Parathyroid adenoma (tissue), 2 donors: ENCODE data around the gene MDN1.
"Not testable (repeated sequence)": the region's sequence is repeated elsewhere in the genome, so short reads cannot be mapped to it uniquely, and the experiment has no call there.

Experiments used
- H2AFZ ChIP-seq: fragments of 300-600 bp; sonication (generic); one replicate; pipeline ENCODE4 v1.7.0; 2017; ENCODE audit warnings: antibody characterized with exemption, mild to moderate bottlenecking
- H3K27ac ChIP-seq: fragments of 300-600 bp; sonication (generic); one replicate; pipeline ENCODE4 v1.7.0; 2017
- H3K27me3 ChIP-seq: fragments of 300-600 bp; sonication (generic); one replicate; pipeline ENCODE4 v1.7.0; 2017; ENCODE audit warnings: low read length; ENCODE audit not compliant: control insufficient read depth, insufficient read depth
- H3K36me3 ChIP-seq: fragments of 300-600 bp; sonication (generic); one replicate; pipeline ENCODE4 v1.7.0; 2017; ENCODE audit warnings: low read length; ENCODE audit not compliant: control insufficient read depth, insufficient read depth
- H3K4me1 ChIP-seq: fragments of 300-600 bp; sonication (generic); one replicate; pipeline ENCODE4 v1.7.0; 2017; ENCODE audit warnings: control low read depth
- H3K4me2 ChIP-seq: fragments of 300-600 bp; sonication (generic); one replicate; pipeline ENCODE4 v1.7.0; 2017; ENCODE audit warnings: low read length
- H3K4me3 ChIP-seq: fragments of 300-600 bp; sonication (generic); one replicate; pipeline ENCODE4 v1.7.0; 2017; ENCODE audit warnings: low read depth, low read length
- H3K79me2 ChIP-seq: fragments of 300-600 bp; sonication (generic); one replicate; pipeline ENCODE4 v1.7.0; 2017; ENCODE audit warnings: control low read depth
- H3K9ac ChIP-seq: fragments of 300-600 bp; sonication (generic); one replicate; pipeline ENCODE4 v1.7.0; 2017; ENCODE audit warnings: mild to moderate bottlenecking
- H3K9me3 ChIP-seq: fragments of 300-600 bp; sonication (generic); one replicate; pipeline ENCODE4 v1.7.0; 2017; ENCODE audit warnings: low read length; ENCODE audit not compliant: control insufficient read depth
- TF ChIP-seq, protein P1 (sequence below): fragments of 300-600 bp; sonication (generic); IDR thresholded peaks from one replicate; pipeline ENCODE4 v1.7.0; 2017; ENCODE audit warnings: antibody characterized with exemption, mild to moderate bottlenecking
- donor health status: primary hyperparathyroidism.

Gene MDN1

DNA sequence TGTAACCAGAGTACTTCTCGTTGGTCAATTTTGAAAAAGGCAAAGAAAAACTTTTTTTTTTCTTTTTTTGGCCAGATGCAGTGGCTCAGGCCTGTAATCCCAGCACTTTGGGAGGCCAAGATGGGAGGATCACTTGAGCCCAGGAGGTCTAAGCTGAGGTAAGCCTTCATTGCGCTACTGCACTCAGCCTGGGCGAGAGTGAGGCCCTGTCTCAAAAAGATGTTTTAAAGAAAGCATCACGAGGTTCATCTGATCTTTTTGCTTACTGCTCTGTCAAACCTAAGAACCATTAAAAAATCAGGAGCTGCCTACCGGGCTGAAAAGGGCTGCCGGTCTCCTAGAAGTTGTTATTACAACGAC, 181.7 kb downstream of the MDN1 start:
- H3K4me2 ChIP-seq, result peak overlapping the region; percentile 59
- TF ChIP-seq, protein P1, sequence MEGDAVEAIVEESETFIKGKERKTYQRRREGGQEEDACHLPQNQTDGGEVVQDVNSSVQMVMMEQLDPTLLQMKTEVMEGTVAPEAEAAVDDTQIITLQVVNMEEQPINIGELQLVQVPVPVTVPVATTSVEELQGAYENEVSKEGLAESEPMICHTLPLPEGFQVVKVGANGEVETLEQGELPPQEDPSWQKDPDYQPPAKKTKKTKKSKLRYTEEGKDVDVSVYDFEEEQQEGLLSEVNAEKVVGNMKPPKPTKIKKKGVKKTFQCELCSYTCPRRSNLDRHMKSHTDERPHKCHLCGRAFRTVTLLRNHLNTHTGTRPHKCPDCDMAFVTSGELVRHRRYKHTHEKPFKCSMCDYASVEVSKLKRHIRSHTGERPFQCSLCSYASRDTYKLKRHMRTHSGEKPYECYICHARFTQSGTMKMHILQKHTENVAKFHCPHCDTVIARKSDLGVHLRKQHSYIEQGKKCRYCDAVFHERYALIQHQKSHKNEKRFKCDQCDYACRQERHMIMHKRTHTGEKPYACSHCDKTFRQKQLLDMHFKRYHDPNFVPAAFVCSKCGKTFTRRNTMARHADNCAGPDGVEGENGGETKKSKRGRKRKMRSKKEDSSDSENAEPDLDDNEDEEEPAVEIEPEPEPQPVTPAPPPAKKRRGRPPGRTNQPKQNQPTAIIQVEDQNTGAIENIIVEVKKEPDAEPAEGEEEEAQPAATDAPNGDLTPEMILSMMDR, result no peak
- H3K9ac ChIP-seq, result peak overlapping the region; percentile 83
- H3K9me3 ChIP-seq, result no peaks in the 10 kb centered on the region
- peaks cover 4% of the 10 kb centered on the region for H3K79me2 ChIP-seq
- H2AFZ ChIP-seq, result peak overlapping the region; percentile 93
- H3K36me3 ChIP-seq, result no peaks in the 10 kb centered on the region
- no peaks in the 10 kb centered on the region for H3K27me3 ChIP-seq
- peak overlapping the region; percentile 95 for H3K4me3 ChIP-seq
- H3K4me1 ChIP-seq, result peaks cover 5% of the 10 kb centered on the region
- H3K27ac ChIP-seq, result peak overlapping the region; percentile 94

DNA sequence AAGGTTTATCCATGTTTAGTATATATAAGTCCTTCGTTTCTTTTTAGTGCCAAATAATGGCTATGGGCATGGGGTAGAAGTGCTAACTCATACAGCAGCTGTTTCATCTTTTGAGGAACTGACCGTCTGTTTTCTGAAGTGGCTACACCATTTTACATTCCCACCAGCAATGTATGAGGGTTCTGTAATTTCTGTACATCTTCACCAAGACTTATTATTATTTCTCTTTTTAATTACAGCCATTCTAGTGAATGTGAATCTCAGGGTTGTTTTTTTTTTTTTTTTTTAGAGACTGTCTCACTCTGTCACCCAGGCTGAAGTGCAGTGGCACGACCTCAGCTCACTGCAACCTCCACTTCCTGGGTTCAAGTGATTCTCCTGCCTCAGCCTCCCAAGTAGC, 183.2 kb downstream of the MDN1 start:
- H3K9me3 ChIP-seq, H3K79me2 ChIP-seq, H2AFZ ChIP-seq, H3K4me3 ChIP-seq, H3K36me3 ChIP-seq, H3K4me2 ChIP-seq, H3K27me3 ChIP-seq, H3K27ac ChIP-seq, H3K9ac ChIP-seq, H3K4me1 ChIP-seq: not testable (repeated sequence)

DNA sequence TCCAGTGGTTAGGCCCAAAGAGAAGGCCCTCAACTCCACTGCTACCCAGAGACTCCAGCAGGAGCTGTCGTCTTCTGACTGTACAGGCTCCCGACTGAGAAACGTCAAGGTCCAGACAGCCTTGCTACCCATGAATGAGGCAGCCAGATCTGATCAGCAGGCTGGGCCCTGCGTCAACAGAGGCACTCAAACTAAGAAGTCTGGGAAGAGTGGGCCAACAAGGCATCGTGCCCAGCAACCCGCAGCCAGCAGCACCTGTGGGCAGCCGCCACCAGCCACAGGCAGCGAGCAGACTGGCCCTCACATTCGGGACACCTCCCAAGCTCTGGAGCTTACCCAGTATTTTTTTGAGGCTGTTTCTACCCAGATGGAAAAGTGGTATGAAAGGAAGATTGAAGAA, 189.1 kb downstream of the MDN1 start:
- H3K4me3 ChIP-seq, result no peak overlapping the region
- H3K79me2 ChIP-seq, result no peaks in the 10 kb centered on the region
- H2AFZ ChIP-seq, result no peak overlapping the region
- H3K36me3 ChIP-seq, result no peaks in the 10 kb centered on the region
- no peak overlapping the region for H3K9ac ChIP-seq
- no peak overlapping the region for H3K27ac ChIP-seq
- no peaks in the 10 kb centered on the region for H3K9me3 ChIP-seq
- H3K4me2 ChIP-seq, result no peak overlapping the region
- TF ChIP-seq, protein P1, result no peak
- H3K27me3 ChIP-seq, result no peaks in the 10 kb centered on the region
- H3K4me1 ChIP-seq, result no peaks in the 10 kb centered on the region

DNA sequence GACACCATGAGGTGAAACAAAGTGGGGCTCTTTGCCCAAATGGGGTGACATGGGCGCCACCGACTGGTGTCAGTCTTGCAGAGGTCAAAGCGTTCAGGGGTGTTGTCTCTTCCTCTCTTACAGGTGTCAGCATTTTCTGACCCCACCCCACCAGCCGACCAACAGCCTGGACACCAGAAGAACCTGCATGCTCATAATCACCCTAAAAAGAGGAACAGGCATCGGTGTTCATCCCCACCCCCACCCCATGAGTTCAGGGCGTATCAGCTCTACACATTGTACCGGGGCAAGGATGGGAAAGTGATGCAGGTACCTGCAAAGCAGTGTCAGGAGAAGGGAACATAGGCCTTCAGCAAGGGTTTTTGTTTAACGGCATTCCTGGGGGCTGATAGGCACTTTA, 195.8 kb downstream of the MDN1 start:
- H2AFZ ChIP-seq, result no peak overlapping the region
- H3K36me3 ChIP-seq, result no peaks in the 10 kb centered on the region
- no peaks in the 10 kb centered on the region for H3K4me1 ChIP-seq
- TF ChIP-seq, protein P1, result no peak
- H3K9me3 ChIP-seq, result no peaks in the 10 kb centered on the region
- H3K27me3 ChIP-seq, result no peaks in the 10 kb centered on the region
- no peak overlapping the region for H3K4me2 ChIP-seq
- no peaks in the 10 kb centered on the region for H3K79me2 ChIP-seq
- no peak overlapping the region for H3K27ac ChIP-seq
- no peak overlapping the region for H3K9ac ChIP-seq
- no peak overlapping the region for H3K4me3 ChIP-seq

DNA sequence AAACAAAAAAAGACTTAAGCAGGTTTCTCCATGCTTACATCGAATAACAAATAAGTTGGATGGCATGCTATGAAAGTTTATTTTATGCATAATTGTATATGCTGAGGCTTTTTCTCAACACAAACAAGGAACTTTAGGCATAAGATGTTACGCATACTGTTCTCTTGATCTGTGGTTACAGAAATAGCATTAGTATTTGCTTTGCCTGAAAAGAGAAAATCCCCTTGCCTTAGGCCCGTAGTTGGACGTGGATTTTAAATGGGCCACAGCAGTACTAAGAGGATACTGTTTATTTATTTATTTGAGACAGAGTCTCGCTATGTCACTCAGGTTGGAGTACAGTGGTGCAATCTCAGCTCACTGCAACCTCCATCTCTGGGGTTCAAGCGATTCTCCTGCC, 200.0 kb downstream of the MDN1 start:
- Histone ChIP-seq H3K4me1 (no peaks in the 10 kb centered on the region), H3K4me3 (no peak overlapping the region), H3K27ac (no peak overlapping the region), H3K9me3 (no peaks in the 10 kb centered on the region), H3K9ac (no peak overlapping the region), H3K27me3 (no peaks in the 10 kb centered on the region), H3K79me2 (no peaks in the 10 kb centered on the region), H3K36me3 (no peaks in the 10 kb centered on the region), H3K4me2 (no peak overlapping the region), H2AFZ (no peak overlapping the region)
- TF ChIP-seq, protein P1, result no peak
